B cell (primary cell): Measurements from ENCODE around the gene SYNE2. TPM values are rescaled to one million over a fixed set of nuclear protein-coding genes. Genes with fewer than 3 reads are reported as not detected.

Experiments used
- ATAC-seq: fragments of 200-7000 bp; cut with Tn5 transposase; one replicate; pipeline ENCODE4 v1.10.0; 2021; ENCODE audit warnings: low read depth, mild to moderate bottlenecking, moderate number of reproducible peaks, moderate library complexity
- CTCF ChIA-PET: fragments of 350-600 bp; sonication (Branson Sonifier 250); formaldehyde crosslinking; loops from one replicate; lab custom pipeline; 2021; ENCODE audit warnings: antibody characterized with exemption, inconsistent platforms; lab: Charles Lee
- POLR2A ChIA-PET: fragments of 350-600 bp; sonication (Branson Sonifier 250); formaldehyde crosslinking; loops from one replicate; lab custom pipeline; 2021; ENCODE audit warnings: antibody characterized with exemption; lab: Charles Lee
- DNase-seq: peaks from one replicate; pipeline ENCODE4 v3.0.0; 2013
- H2AFZ ChIP-seq: 2 replicates; pipeline ENCODE4 v1.6.1; 2012; ENCODE audit warnings: mild to moderate bottlenecking, low read depth, low read length; ENCODE audit not compliant: insufficient read depth, poor library complexity, severe bottlenecking
- H3K27ac ChIP-seq, 2 donors: 1 replicate in 1 of 2; 2 replicates in 1 of 2; pipeline ENCODE4 v1.5.1; 2012 to 2013; ENCODE audit warnings: low read length in 2 of 2, mild to moderate bottlenecking in 2 of 2, moderate library complexity in 1 of 2
- H3K27me3 ChIP-seq, 4 experiments: fragments of 200-600 bp in 1 of 4; sonication (generic) in 1 of 4; replicated peaks in 1 of 4; 1 replicate in 2 of 4; 2 replicates in 2 of 4; pipeline versions ENCODE4 v1.6.1 to v1.7.0; 2013 to 2016; ENCODE audit warnings: low read length in 3 of 4, mild to moderate bottlenecking in 2 of 4, mixed read lengths in 1 of 4, moderate library complexity in 1 of 4; ENCODE audit not compliant: insufficient read depth in 4 of 4, control insufficient read depth in 3 of 4; ENCODE audit errors: control extremely low read depth in 1 of 4
- H3K36me3 ChIP-seq, 2 experiments: replicated peaks in 1 of 2; 1 replicate in 1 of 2; 2 replicates in 1 of 2; pipeline versions ENCODE4 v1.6.1 to v1.7.1; 2013; ENCODE audit warnings: low read length in 1 of 2; ENCODE audit not compliant: insufficient read depth in 2 of 2, control insufficient read depth in 1 of 2; ENCODE audit errors: control extremely low read depth in 1 of 2, extremely low read depth in 1 of 2
- H3K4me1 ChIP-seq, 2 donors: fragments of 200-600 bp in 1 of 2; sonication (generic) in 1 of 2; 1 replicate in 1 of 2; 2 replicates in 1 of 2; pipeline versions ENCODE4 v1.5.1 to v1.6.1; 2013 to 2017; ENCODE audit warnings: low read length in 2 of 2; ENCODE audit not compliant: control insufficient read depth in 2 of 2, insufficient read depth in 2 of 2
- H3K4me2 ChIP-seq: replicated peaks from 2 replicates; pipeline ENCODE3; 2012; ENCODE audit warnings: mild to moderate bottlenecking, low read depth, low read length; ENCODE audit not compliant: poor library complexity, severe bottlenecking
- H3K4me3 ChIP-seq, 5 experiments: fragments of 200-600 bp in 1 of 5; sonication (generic) in 1 of 5; 1 replicate in 3 of 5; 2 replicates in 2 of 5; pipeline versions ENCODE4 v1.5.1 to v1.7.0; 2011 to 2016; ENCODE audit warnings: low read length in 4 of 5, mild to moderate bottlenecking in 4 of 5, low read depth in 2 of 5, control low read depth in 1 of 5, moderate library complexity in 1 of 5; ENCODE audit not compliant: insufficient read depth in 1 of 5; ENCODE audit errors: control extremely low read depth in 1 of 5, extremely low read depth in 1 of 5
- H3K79me2 ChIP-seq: fragments of 200-600 bp; sonication (generic); one replicate; pipeline ENCODE4 v1.6.0; 2016; ENCODE audit warnings: low read length; ENCODE audit not compliant: control insufficient read depth, insufficient read depth
- H3K9ac ChIP-seq: fragments of 200-600 bp; sonication (generic); 2 replicates; pipeline ENCODE4 v1.6.1; 2017; ENCODE audit warnings: mild to moderate bottlenecking, low read length, moderate library complexity
- H3K9me3 ChIP-seq, 3 donors: one replicate each; pipeline versions ENCODE4 v1.6.1 to v1.7.1; 2013; ENCODE audit warnings: low read length in 2 of 3; ENCODE audit not compliant: control insufficient read depth in 2 of 3, insufficient read depth in 1 of 3; ENCODE audit errors: control extremely low read depth in 1 of 3
- H4K20me1 ChIP-seq: 2 replicates; pipeline ENCODE4 v1.6.0; 2012; ENCODE audit warnings: mild to moderate bottlenecking, low read length; ENCODE audit not compliant: insufficient read depth, control insufficient read depth, poor library complexity, severe bottlenecking
- H3K27ac Mint-ChIP-seq: one replicate; pipeline ENCODE4 v1.8.0; 2021; ENCODE audit warnings: mixed read lengths
- H3K27me3 Mint-ChIP-seq: one replicate; pipeline ENCODE4 v1.8.0; 2021; ENCODE audit warnings: mixed read lengths
- H3K4me1 Mint-ChIP-seq: one replicate; pipeline ENCODE4 v1.8.0; 2021; ENCODE audit warnings: mixed read lengths
- H3K4me3 Mint-ChIP-seq: one replicate; pipeline ENCODE4 v1.8.0; 2021; ENCODE audit warnings: mixed read lengths
- H3K9me3 Mint-ChIP-seq: one replicate; pipeline ENCODE4 v1.8.0; 2022; ENCODE audit warnings: mixed read lengths; ENCODE audit not compliant: insufficient read depth
- CTCF ChIP-seq: fragments of 200-600 bp; IDR thresholded peaks from one replicate; pipeline ENCODE4 v1.8.0; 2022; ENCODE audit warnings: antibody characterized with exemption, mild to moderate bottlenecking
- EZH2 ChIP-seq: IDR thresholded peaks from 2 replicates; pipeline ENCODE4 v1.6.1; 2012; ENCODE audit warnings: borderline replicate concordance, low read depth, mild to moderate bottlenecking, moderate library complexity, low read length; ENCODE audit not compliant: insufficient read depth, poor library complexity, severe bottlenecking
- WGBS: methylation state at CpG from one replicate; pipeline ENCODE4 v1.1.5; 2013; ENCODE audit warnings: missing lambda C conversion rate; ENCODE audit not compliant: insufficient coverage; 5-methylcytosine and 5-hydroxymethylcytosine counted together
- intact Hi-C: fragments of 100-400 bp; cut with micrococcal nuclease; formaldehyde crosslinking; loops from one replicate; pipeline ENCODE4 v1.10.0; 2022
- polyA plus RNA-seq: library from polyadenylated mRNA; depleted of rRNA; stranded (reverse); fragments of >200 nt; gene quantifications from 2 replicates; pipeline ENCODE4 v1.2.3, GENCODE V29; 2012
- total RNA-seq, 2 donors: library from RNA; stranded (reverse); fragments of 120-200 nt in 1 of 2; gene quantifications; 1 replicate in 1 of 2; 2 replicates in 1 of 2; pipeline versions ENCODE4 v1.2.3 to v1.2.4, GENCODE V29; 2013 to 2022

Gene SYNE2
- total and polyA plus RNA-seq, 2 donors (not counting 1 experiment from before 2014, with no cell fraction given): 39.5 to 105 TPM

- Mint-ChIP-seq H3K4me3 (no peak overlapping the region), H3K27ac (no peak overlapping the region), H3K4me1 (peaks cover 29% of the 10 kb centered on the region), H3K9me3 (no peaks in the 10 kb centered on the region), H3K27me3 (no peaks in the 10 kb centered on the region)
- Histone ChIP-seq H3K4me3 (no peak overlapping the region), H3K9ac (no peak overlapping the region), H3K9me3 (no peaks in the 10 kb centered on the region), H3K27ac (no peak overlapping the region), H3K79me2 (peaks cover 14% of the 10 kb centered on the region), H3K4me1 (peaks cover 3 to 7% of the 10 kb centered on the region in 2 donors), H3K36me3 (no peaks in the 10 kb centered on the region), H3K4me2 (no peak overlapping the region), H2AFZ (no peak overlapping the region), H3K27me3 (no peaks in the 10 kb centered on the region), H4K20me1 (no peaks in the 10 kb centered on the region)
- no peak for ATAC-seq
- no peak for DNase-seq
- 100% methylated on average over 2 of the region's 3 CpGs for WGBS
- intact Hi-C loops: no loop called here
- ChIA-PET CTCF (no interaction called here), POLR2A (no interaction called here)
- TF ChIP-seq EZH2 (no peak), CTCF (no peak)
Observed at GRCh38 chr14:63877550-63877939, 24.7 kb downstream of the SYNE2 start.

DNA sequence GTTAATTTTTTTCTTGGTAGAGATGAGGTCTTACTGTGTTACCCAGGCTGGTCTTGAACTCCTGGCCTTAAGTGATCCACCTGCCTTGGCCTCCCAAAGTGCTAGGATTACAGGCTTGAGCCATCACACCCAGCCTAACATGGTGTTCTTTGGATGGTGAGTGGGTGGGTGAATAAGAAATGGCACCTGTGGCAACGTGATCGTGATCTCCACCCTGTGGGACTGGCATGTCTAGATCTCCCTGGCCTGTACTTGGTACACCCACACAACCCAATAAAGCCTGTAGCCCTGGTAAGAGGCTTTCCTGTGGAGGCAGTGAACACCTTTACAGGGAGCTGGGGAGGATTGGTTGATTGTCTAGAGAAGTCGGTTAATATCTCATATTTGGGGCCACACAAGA, 25.2 kb downstream of the SYNE2 start:
- Histone ChIP-seq H3K4me1 (peaks cover 3 to 7% of the 10 kb centered on the region in 2 donors), H4K20me1 (no peaks in the 10 kb centered on the region), H3K4me3 (no peak overlapping the region), H3K27me3 (no peaks in the 10 kb centered on the region), H3K4me2 (no peak overlapping the region), H3K9me3 (no peaks in the 10 kb centered on the region), H3K27ac (no peak overlapping the region), H3K9ac (no peak overlapping the region), H2AFZ (no peak overlapping the region), H3K79me2 (peaks cover 11% of the 10 kb centered on the region), H3K36me3 (no peaks in the 10 kb centered on the region)
- Mint-ChIP-seq H3K9me3 (no peaks in the 10 kb centered on the region), H3K4me1 (peaks cover 29% of the 10 kb centered on the region), H3K4me3 (no peak overlapping the region), H3K27me3 (no peaks in the 10 kb centered on the region), H3K27ac (no peak overlapping the region)
- DNase-seq: no peak
- intact Hi-C loops: no loop called here
- WGBS: no CpG with 5 or more reads among the region's 3 CpGs
- ChIA-PET CTCF (no interaction called here), POLR2A (no interaction called here)
- no peak for TF ChIP-seq CTCF
- TF ChIP-seq EZH2: no peak
- no peak for ATAC-seq
